Measurements from ENCODE around the gene LYZL6.
"Not testable (repeated sequence)": the region's sequence is repeated elsewhere in the genome, so short reads cannot be mapped to it uniquely, and the experiment has no call there.

Gene LYZL6

DNA sequence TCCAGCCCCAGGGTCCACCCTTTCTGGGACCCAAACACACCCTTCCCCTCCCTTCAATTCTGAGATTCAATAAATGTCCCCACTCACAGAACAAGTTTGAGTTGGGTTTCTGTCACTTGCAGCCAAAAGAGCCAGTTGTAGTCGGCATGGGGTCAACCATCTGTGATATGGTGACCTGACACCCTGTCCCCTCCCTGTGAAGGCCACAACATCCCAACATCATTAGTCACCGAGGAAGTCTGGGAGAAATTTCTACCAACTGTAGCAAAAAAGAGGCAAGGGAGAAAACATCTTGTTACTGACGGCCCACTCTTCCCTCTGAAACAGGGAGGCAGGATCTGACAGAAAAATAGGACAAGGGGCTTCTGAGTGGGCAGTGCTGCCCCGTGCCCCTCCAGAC is 638 bp upstream of the LYZL6 start:
- no peak for DNase-seq

DNA sequence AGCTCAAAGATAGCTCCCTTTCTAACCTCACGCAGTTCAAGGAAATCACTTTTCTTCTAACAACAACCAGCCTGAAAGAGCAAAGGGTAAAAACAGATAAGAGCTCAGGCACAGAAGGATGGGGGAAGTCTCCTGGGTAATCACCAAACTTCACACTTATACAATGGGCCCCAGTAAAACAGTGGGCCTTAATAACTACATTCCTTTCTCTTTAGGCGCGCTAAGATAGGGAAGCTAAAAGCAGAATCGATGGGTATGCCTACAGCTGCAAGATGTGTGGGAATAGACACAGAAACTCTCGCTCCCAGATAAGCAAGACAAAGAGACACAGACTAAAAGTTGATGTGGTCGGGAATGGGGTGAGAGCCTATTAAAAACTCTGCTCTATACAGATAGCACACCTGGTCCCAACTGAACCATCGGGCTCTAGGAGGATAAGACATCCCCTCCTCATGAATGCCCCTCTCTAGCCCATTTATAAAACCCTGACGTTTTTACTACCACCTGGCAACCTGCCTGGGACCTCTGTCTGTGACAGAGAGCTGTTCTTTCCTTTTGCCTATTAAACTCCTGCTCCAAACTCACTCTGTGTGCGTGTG is 826 bp downstream of the LYZL6 start:
- DNase-seq = no peak

- not testable (repeated sequence) for DNase-seq
These were observed 5.0 kb downstream of the LYZL6 start for GRCh38 chr17:35938492-35938891.

DNA sequence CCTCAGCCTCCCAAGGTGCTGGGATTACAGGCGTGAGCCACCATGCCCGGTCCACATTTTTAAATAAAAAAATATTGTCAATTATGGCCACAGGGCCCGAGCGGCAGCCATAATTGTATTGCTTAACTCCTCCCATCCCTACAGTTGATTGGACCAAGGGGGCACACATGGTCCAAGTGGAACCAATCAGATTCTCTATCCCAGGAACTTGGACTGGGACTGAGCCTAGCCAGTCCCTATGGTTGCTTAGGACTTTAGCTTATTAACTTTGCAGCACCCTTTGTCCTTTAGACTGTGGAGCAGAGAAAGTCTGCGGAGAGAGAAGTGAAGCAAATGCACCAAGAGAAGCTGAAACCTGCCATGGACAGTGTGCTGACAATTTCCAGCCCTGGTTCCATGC is 7.5 kb downstream of the LYZL6 start:
- DNase-seq = no peak

- no peak for DNase-seq
These were observed 8.8 kb downstream of the LYZL6 start for GRCh38 chr17:35934760-35935159.

DNA sequence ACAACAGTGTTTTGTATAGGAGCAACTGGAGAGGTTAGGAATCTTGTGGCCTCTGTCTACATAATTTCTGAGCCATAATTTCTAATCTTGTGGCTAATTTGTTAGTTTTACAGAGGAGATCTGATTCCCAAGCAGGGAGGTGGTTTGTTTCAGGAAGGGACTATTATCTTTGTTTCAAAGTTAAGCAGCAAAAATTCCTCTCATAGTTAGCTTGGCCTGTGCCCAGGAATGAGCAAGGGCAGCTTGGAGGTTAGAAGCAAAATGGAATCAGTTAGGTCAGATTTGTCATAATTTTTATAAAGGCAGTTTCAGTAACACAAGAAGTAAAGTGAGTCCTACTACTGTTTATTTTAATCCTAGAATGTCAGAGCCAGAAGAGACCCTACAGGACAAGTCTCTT is 10.9 kb downstream of the LYZL6 start:
- no peak for DNase-seq

GRCh38 chr17:35931794-35932425 is 11.6 kb downstream of the LYZL6 start:
- DNase-seq = no peak

GRCh38 chr17:35930211-35931065 is 13.1 kb downstream of the LYZL6 start, which contains the start of gene RDM1:
Gene RDM1, minus strand, starts transcription at chr17:35930773. Its CDS starts 46 bp downstream, at chr17:35930727.
- DNase-seq = peak; percentile 84

DNA sequence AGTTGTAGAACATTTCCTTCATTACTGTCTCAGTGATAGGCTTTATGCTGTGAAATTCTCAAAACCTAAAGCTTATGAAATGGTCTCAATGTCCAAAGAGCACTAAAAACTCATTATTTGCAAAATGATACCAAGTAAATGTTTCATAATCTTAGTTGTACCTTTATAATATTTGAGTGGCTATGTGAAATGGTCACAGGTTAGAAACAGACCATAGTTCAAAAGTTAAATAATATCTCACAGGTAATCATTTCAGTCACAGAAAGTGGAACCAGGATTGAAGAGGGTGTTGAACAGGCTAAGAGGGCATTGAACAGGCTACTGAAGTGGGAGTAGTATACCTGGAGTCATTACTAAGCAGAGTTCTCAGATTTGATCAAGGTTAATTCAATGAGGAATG is 15.8 kb downstream of the LYZL6 start:
- DNase-seq = no peak

- DNase-seq = no peak
These were observed 19.9 kb downstream of the LYZL6 start for GRCh38 chr17:35923609-35924114.

GRCh38 chr17:35920229-35920628 is 23.3 kb downstream of the LYZL6 start:
- DNase-seq = no peak

GRCh38 chr17:35918665-35919064 is 24.8 kb downstream of the LYZL6 start:
- no peak for DNase-seq

- DNase-seq = no peak
These were observed 25.8 kb downstream of the LYZL6 start for GRCh38 chr17:35917519-35918213.

- DNase-seq = no peak
These were observed 28.2 kb downstream of the LYZL6 start for GRCh38 chr17:35915153-35915964.

GRCh38 chr17:35914354-35914753 is 29.2 kb downstream of the LYZL6 start:
- no peak for DNase-seq

GRCh38 chr17:35913609-35914008 is 29.9 kb downstream of the LYZL6 start:
- DNase-seq = no peak

DNA sequence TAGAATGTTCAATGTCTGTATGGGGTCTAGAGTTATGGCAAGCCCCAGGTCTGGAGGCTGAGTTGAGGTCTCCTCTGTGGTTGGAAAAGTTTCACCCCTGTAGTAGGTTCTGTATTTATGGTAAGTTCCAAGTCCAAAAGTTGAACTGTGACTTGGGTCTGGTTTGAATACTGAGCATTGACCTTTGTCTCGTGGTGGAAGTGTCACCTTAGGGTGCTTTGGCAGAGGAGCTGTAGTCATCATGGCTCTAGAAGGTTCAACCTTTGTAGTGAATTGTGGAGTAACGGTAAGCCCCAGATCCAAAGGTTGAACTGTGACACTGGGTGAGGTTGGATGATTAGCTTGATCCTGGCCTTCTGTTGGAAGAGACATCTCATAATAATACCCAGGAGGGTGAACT is 30.6 kb downstream of the LYZL6 start:
- DNase-seq = no peak

GRCh38 chr17:35912339-35912912 is 31.1 kb downstream of the LYZL6 start:
- DNase-seq = no peak

- DNase-seq = no peak
These were observed 34.1 kb downstream of the LYZL6 start for GRCh38 chr17:35909408-35909807.

- no peak for DNase-seq
These were observed 35.8 kb downstream of the LYZL6 start for GRCh38 chr17:35907691-35908090.

- peak; percentile 11 for DNase-seq
These were observed 36.4 kb downstream of the LYZL6 start for GRCh38 chr17:35906926-35907637.

All from CD4-positive, alpha-beta T cell treated with Interleukin-12 subunit alpha and Interleukin-12 subunit beta, for 1 hour (primary cell).